MCF 10A (cell line): ENCODE results near the gene CSF2. TPM values are rescaled to one million over a fixed set of nuclear protein-coding genes. Genes with fewer than 3 reads are reported as not detected.
"Not testable (repeated sequence)": the region's sequence is repeated elsewhere in the genome, so short reads cannot be mapped to it uniquely, and the experiment has no call there.

ENCODE experiments used
- BruUV-seq: library from RNA; stranded (reverse); fragments of 400-500 nt; replicated peaks from 2 replicates; lab custom pipeline; 2021; lab: Mats Ljungman, UMichigan
- CTCF ChIA-PET: fragments of 300-600 bp; sonication (Branson Sonifier 250); formaldehyde crosslinking; extraction: SDS; loops from one replicate; lab custom pipeline; 2021; ENCODE audit warnings: antibody characterized with exemption, inconsistent platforms; lab: Yijun Ruan, JAX
- POLR2A ChIA-PET: fragments of 300-600, 350-650 bp; sonication (Branson Sonifier 250); formaldehyde crosslinking; extraction: SDS; loops from one replicate; lab custom pipeline; 2020; ENCODE audit warnings: antibody characterized with exemption, inconsistent platforms; lab: Yijun Ruan, JAX
- DNase-seq: peaks from one replicate; pipeline ENCODE4 v3.0.0-alpha.2; 2018; ENCODE audit not compliant: unreplicated experiment
- H3K27ac Mint-ChIP-seq: one replicate; pipeline ENCODE4 v1.8.0; 2022; ENCODE audit warnings: mild to moderate bottlenecking, low read depth, mixed read lengths; ENCODE audit not compliant: unreplicated experiment
- H3K27me3 Mint-ChIP-seq: one replicate; pipeline ENCODE4 v1.8.0; 2022; ENCODE audit warnings: mixed read lengths; ENCODE audit not compliant: insufficient read depth, unreplicated experiment
- H3K36me3 Mint-ChIP-seq: one replicate; pipeline ENCODE4 v1.8.0; 2022; ENCODE audit warnings: mild to moderate bottlenecking, moderate library complexity, mixed read lengths; ENCODE audit not compliant: insufficient read depth, unreplicated experiment
- H3K4me1 Mint-ChIP-seq: one replicate; pipeline ENCODE4 v1.8.0; 2022; ENCODE audit warnings: mixed read lengths; ENCODE audit not compliant: insufficient read depth, unreplicated experiment
- H3K4me3 Mint-ChIP-seq: one replicate; pipeline ENCODE4 v1.8.0; 2022; ENCODE audit warnings: mild to moderate bottlenecking, moderate library complexity, mixed read lengths; ENCODE audit not compliant: unreplicated experiment
- H3K9me3 Mint-ChIP-seq: one replicate; pipeline ENCODE4 v1.8.0; 2022; ENCODE audit warnings: mixed read lengths; ENCODE audit not compliant: unreplicated experiment
- intact Hi-C: fragments of 100-400 bp; cut with micrococcal nuclease; formaldehyde crosslinking; loops from 2 replicates; pipeline ENCODE4 v1.14.1; 2022
- total RNA-seq: library from RNA; stranded (reverse); gene quantifications from 2 replicates; pipeline ENCODE4 v1.2.3, GENCODE V29; 2022

Gene CSF2
- total RNA-seq, 1 experiment from 2014 or later, result not detected

GRCh38 chr5:132123578-132123977 is 50.0 kb downstream of the CSF2 start:
- DNase-seq, CTCF ChIA-PET, H3K36me3 Mint-ChIP-seq, BruUV-seq, intact Hi-C loops, H3K27ac Mint-ChIP-seq, H3K4me1 Mint-ChIP-seq, POLR2A ChIA-PET, H3K4me3 Mint-ChIP-seq: not testable (repeated sequence)
- H3K9me3 Mint-ChIP-seq, result peaks cover 20% of the 10 kb centered on the region
- peaks cover 13% of the 10 kb centered on the region for H3K27me3 Mint-ChIP-seq

Other genes with a start within 250 kb of the CSF2 start
- gene MEIKIN, start 128.1 kb upstream of the CSF2 start, total RNA-seq, result not detected in 2 replicates
- gene ACSL6, start 62.1 kb upstream of the CSF2 start, total RNA-seq, result not detected in 2 replicates
- gene IL3, start 13.1 kb upstream of the CSF2 start, total RNA-seq, result not detected in 2 replicates
- gene P4HA2, start 154.1 kb downstream of the CSF2 start, total RNA-seq, result 53.1 and 91.1 TPM in 2 replicates
- 91.4 and 101 TPM in 2 replicates for gene PDLIM4, start 183.9 kb downstream of the CSF2 start, total RNA-seq
- 13.5 and 17.5 TPM in 2 replicates for gene SLC22A4, start 220.6 kb downstream of the CSF2 start, total RNA-seq